K562 (cell line): Measurements from ENCODE around the gene OVOL2. TPM values are rescaled to one million over a fixed set of nuclear protein-coding genes. Genes with fewer than 3 reads are reported as not detected.
A peak's percentile ranks its signal among the peaks of the same experiment; 100 is the strongest.

Source experiments
- ATAC-seq: fragments of 200-7000 bp; cut with Tn5 transposase; 3 replicates; pipeline ENCODE4 v1.9.1; 2020; ENCODE audit warnings: moderate library complexity
- BruUV-seq: library from RNA; stranded (reverse); fragments of 400-500 nt; replicated peaks from 2 replicates; lab custom pipeline; 2021; lab: Mats Ljungman, UMichigan
- CTCF ChIA-PET: fragments of 300-600 bp; formaldehyde crosslinking; extraction: SDS; loops from one replicate; lab custom pipeline; 2021; ENCODE audit warnings: low intra/inter-chr PET ratio; lab: Yijun Ruan, JAX
- POLR2A ChIA-PET: fragments of 300-600, 350-650 bp; sonication (Branson Sonifier 250); formaldehyde crosslinking; extraction: SDS; loops from one replicate; lab custom pipeline; 2021; ENCODE audit warnings: antibody characterized with exemption, inconsistent platforms; lab: Yijun Ruan, JAX
- DNase-seq, 4 experiments: peaks; one replicate each; pipeline versions ENCODE4 v3.0.0 to v3.0.0-alpha.2; 2011 to 2018; ENCODE audit warnings: low spot score in 3 of 4, mixed read lengths in 3 of 4; ENCODE audit errors: extremely low read depth in 1 of 4
- FAIRE-seq: peaks from 2 replicates; lab custom pipeline; 2011; peaks lifted over from hg19 to GRCh38; lab: Jason Lieb, UNC
- H2AFZ ChIP-seq: 2 replicates; pipeline ENCODE4 v1.6.0; 2011; ENCODE audit warnings: low read depth, low read length, control low read depth, inconsistent platforms
- H3K27ac ChIP-seq: fragments of 200-600 bp; 3 replicates; pipeline ENCODE4 v1.8.0; 2011; ENCODE audit warnings: low read depth, mild to moderate bottlenecking, control low read depth, inconsistent platforms, low read length, moderate library complexity, mixed read lengths; ENCODE audit errors: extremely low read depth
- H3K27me3 ChIP-seq, 2 experiments: fragments of 300-600 bp in 1 of 2; 2 replicates in 1 of 2; 3 replicates in 1 of 2; pipeline versions ENCODE4 v1.6.0 to v1.8.0; 2011; ENCODE audit warnings: inconsistent platforms in 2 of 2, low read length in 2 of 2, mild to moderate bottlenecking in 1 of 2, mixed read lengths in 1 of 2, moderate library complexity in 1 of 2; ENCODE audit not compliant: control insufficient read depth in 2 of 2, insufficient read depth in 2 of 2
- H3K36me3 ChIP-seq: fragments of 300-600 bp; 3 replicates; pipeline ENCODE4 v1.8.0; 2011; ENCODE audit warnings: mild to moderate bottlenecking, low read length, inconsistent platforms; ENCODE audit not compliant: control insufficient read depth, insufficient read depth
- H3K4me1 ChIP-seq, 2 experiments: fragments of 200-600 bp in 1 of 2; replicated peaks in 1 of 2; 2 replicates in 1 of 2; 3 replicates in 1 of 2; pipeline versions ENCODE4 v1.5.1 to v1.8.0; 2011; ENCODE audit warnings: inconsistent platforms in 2 of 2, low read length in 2 of 2, mild to moderate bottlenecking in 1 of 2, mixed read lengths in 1 of 2, moderate library complexity in 1 of 2; ENCODE audit not compliant: control insufficient read depth in 2 of 2, insufficient read depth in 2 of 2
- H3K4me2 ChIP-seq: 2 replicates; pipeline ENCODE4 v1.6.1; 2011; ENCODE audit warnings: low read length, control low read depth, inconsistent platforms, mixed read lengths; ENCODE audit not compliant: insufficient read depth
- H3K4me3 ChIP-seq: fragments of 200-600 bp; sonication (generic), shearing (Covaris generic); 2 replicates; pipeline ENCODE4 v1.5.1; 2016; ENCODE audit warnings: control low read depth, inconsistent platforms
- H3K79me2 ChIP-seq: fragments of 200-600 bp; 3 replicates; pipeline ENCODE4 v1.8.0; 2011; ENCODE audit warnings: low read length, inconsistent platforms; ENCODE audit not compliant: control insufficient read depth, insufficient read depth
- H3K9ac ChIP-seq, 2 experiments: 2 replicates each; pipeline versions ENCODE4 v1.6.0 to v1.6.1; 2011; ENCODE audit warnings: low read depth in 2 of 2, low read length in 2 of 2, control low read depth in 1 of 2, inconsistent platforms in 1 of 2, mild to moderate bottlenecking in 1 of 2, mixed read lengths in 1 of 2; ENCODE audit not compliant: insufficient read depth in 1 of 2
- H3K9me1 ChIP-seq: one replicate; pipeline ENCODE4 v1.6.0; 2011; ENCODE audit warnings: inconsistent platforms, mild to moderate bottlenecking, low read length, moderate library complexity; ENCODE audit not compliant: control insufficient read depth, insufficient read depth
- H3K9me3 ChIP-seq: replicated peaks from 2 replicates; pipeline ENCODE4 v1.5.1; 2011; ENCODE audit warnings: low read depth, low read length, inconsistent platforms; ENCODE audit not compliant: control insufficient read depth, insufficient read depth
- H4K20me1 ChIP-seq: replicated peaks from 2 replicates; pipeline ENCODE4 v1.6.1; 2011; ENCODE audit warnings: low read length, inconsistent platforms, mixed read lengths; ENCODE audit not compliant: control insufficient read depth, insufficient read depth
- CEBPB ChIP-seq: fragments of 450-650 bp; IDR thresholded peaks from 2 replicates; pipeline ENCODE4 v1.6.1; 2016; ENCODE audit warnings: missing genetic modification characterization, missing compliant biosample characterization
- CEBPG ChIP-seq, 3 experiments: fragments of 200-800 bp in 1 of 3; sonication (Bioruptor generic) in 1 of 3; sonication (generic) in 1 of 3; formaldehyde crosslinking in 1 of 3; IDR thresholded peaks in 2 of 3; conservative IDR thresholded peaks in 1 of 3; 2 replicates each; pipeline versions ENCODE4 v1.6.1 to v1.8.0; 2016 to 2022; ENCODE audit warnings: missing compliant biosample characterization in 2 of 3, missing genetic modification characterization in 2 of 3, mild to moderate bottlenecking in 1 of 3, missing genetic modification reagents in 1 of 3
- FOXA1 ChIP-seq: fragments of 450-650 bp; IDR thresholded peaks from 2 replicates; pipeline ENCODE4 v1.6.1; 2016; ENCODE audit warnings: mild to moderate bottlenecking, borderline replicate concordance
- LEF1 ChIP-seq: fragments of 450-650 bp; IDR thresholded peaks from 2 replicates; pipeline ENCODE4 v1.6.1; 2016; ENCODE audit warnings: mild to moderate bottlenecking
- WGBS: fragments of 100-300 bp; shearing (Covaris generic); methylation state at CpG from one replicate; pipeline ENCODE4 v1.1.6; 2016; ENCODE audit warnings: low coverage, mixed read lengths; ENCODE audit not compliant: insufficient coverage; ENCODE audit errors: missing lambda C conversion rate; 5-methylcytosine and 5-hydroxymethylcytosine counted together
- in situ Hi-C: fragments of 300-500 bp; cut with MboI; formaldehyde crosslinking; loops from 4 replicates; pipeline ENCODE4 v1.15.0; 2018; ENCODE audit warnings: inconsistent platforms, mixed read lengths
- intact Hi-C: fragments of 100-400 bp; cut with micrococcal nuclease; formaldehyde crosslinking; loops from 2 replicates; pipeline ENCODE4 v1.14.2; 2022
- polyA plus RNA-seq, 8 experiments: library from polyadenylated mRNA; depleted of rRNA in 4 of 8; stranded (reverse) in 5 of 8; unstranded in 3 of 8; fragments of >200 nt; fragmentation: Nextera tagmentation in 2 of 8; fragmentation: Illumina TruSeq in 1 of 8; extraction: Ambion mirVana in 2 of 8; extraction: Trizol in 1 of 8; gene quantifications; 2 replicates each; pipeline versions ENCODE4 v1.2.1 to v1.2.3, GENCODE V29; 2011 to 2014; ENCODE audit warnings: inconsistent platforms in 1 of 8, missing spikeins in 1 of 8
- total RNA-seq, 7 experiments: library from RNA; depleted of rRNA in 6 of 7; stranded (reverse); fragments of >200 nt in 6 of 7; fragmentation: Illumina TruSeq in 2 of 7; extraction: Trizol in 2 of 7; gene quantifications; 2 replicates each; pipeline versions ENCODE4 v1.2.1 to v1.2.3, GENCODE V29; 2011 to 2021; ENCODE audit warnings: low replicate concordance in 1 of 7
- TF ChIP-seq, protein P1 (sequence below): fragments of 200-800 bp; sonication (Bioruptor generic); IDR thresholded peaks from 2 replicates; pipeline ENCODE4 v1.6.1; 2017; ENCODE audit warnings: missing genetic modification characterization, missing compliant biosample characterization
- TF ChIP-seq, protein P2 (sequence below): fragments of 250-450 bp; sonication (Bioruptor Pico); IDR thresholded peaks from 2 replicates; pipeline ENCODE4 v1.6.1; 2021; ENCODE audit warnings: mild to moderate bottlenecking

The OVOL2 gene
- total and polyA plus RNA-seq, 9 of the 15 experiments (the other 6 are each of a cell fraction or from before 2014, with no cell fraction given) = not detected

DNA sequence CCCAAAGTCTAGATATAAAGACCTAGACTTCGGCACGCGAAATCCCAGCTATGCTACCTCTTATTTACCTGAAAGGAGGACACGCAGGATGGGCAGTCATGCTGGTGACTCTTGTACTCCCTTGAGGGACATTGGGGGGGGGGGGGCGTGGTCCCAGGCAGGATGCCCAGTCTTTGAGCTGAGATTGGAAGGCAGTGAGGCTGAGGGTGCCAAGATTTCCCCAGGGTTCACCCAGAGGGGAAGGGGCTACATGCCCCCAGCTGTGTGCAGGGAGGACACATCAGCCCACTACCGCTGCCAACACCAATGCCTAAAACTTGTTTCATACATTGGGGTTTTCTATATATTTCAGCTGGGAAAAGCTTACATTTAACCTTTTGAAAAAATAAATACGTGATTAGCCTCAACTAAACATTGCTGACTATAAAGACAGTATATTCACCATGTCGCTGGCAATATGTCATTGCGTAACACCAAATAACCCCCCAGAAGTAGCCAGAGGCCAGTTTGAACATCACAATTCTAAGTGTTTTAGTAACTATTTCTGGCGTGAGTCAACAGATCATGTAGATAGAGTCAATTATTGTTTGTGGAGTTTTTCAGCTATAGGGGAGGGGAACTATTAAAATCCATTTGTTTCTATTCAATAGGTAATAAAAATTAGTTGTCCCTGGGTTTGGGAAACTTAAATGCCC is 67.3 kb downstream of the OVOL2 start:
- intact Hi-C loops = loop anchor here (10.0 kb wide), 4 partner anchors 96 to 486 kb away; partner anchors contain the start of genes BFSP1 and RRBP1
- TF ChIP-seq CEBPG (CRISPR knock-in tag; IDR thresholded peaks at IDR 0.05) (no peak), CEBPG (tag; conservative IDR thresholded peaks at IDR 0.05 in 1 of 2, IDR thresholded peaks at IDR 0.05 in 1 of 2) (peak; percentile 38 to 68), LEF1 (no peak), CEBPB (tag) (peak; percentile 83), FOXA1 (no peak)
- TF ChIP-seq, protein P1, sequence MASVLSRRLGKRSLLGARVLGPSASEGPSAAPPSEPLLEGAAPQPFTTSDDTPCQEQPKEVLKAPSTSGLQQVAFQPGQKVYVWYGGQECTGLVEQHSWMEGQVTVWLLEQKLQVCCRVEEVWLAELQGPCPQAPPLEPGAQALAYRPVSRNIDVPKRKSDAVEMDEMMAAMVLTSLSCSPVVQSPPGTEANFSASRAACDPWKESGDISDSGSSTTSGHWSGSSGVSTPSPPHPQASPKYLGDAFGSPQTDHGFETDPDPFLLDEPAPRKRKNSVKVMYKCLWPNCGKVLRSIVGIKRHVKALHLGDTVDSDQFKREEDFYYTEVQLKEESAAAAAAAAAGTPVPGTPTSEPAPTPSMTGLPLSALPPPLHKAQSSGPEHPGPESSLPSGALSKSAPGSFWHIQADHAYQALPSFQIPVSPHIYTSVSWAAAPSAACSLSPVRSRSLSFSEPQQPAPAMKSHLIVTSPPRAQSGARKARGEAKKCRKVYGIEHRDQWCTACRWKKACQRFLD (CRISPR knock-in tag) = no peak
- TF ChIP-seq, protein P2, sequence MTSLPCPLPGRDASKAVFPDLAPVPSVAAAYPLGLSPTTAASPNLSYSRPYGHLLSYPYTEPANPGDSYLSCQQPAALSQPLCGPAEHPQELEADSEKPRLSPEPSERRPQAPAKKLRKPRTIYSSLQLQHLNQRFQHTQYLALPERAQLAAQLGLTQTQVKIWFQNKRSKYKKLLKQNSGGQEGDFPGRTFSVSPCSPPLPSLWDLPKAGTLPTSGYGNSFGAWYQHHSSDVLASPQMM (CRISPR knock-in tag) = no peak
- no peak for FAIRE-seq
- BruUV-seq = TSS peak; percentile 48
- Histone ChIP-seq H3K9me1 (no peaks in the 10 kb centered on the region), H3K4me3 (no peak overlapping the region), H3K36me3 (peaks cover 37% of the 10 kb centered on the region; the same call in 2 of the 3 replicates), H3K9me3 (no peaks in the 10 kb centered on the region), H3K4me1 (no peaks in the 10 kb centered on the region; a peak in 1 of 5 replicates), H4K20me1 (no peaks in the 10 kb centered on the region), H3K27ac (no peak overlapping the region), H3K9ac (no peak overlapping the region), H3K27me3 (no peaks in the 10 kb centered on the region), H2AFZ (no peak overlapping the region), H3K79me2 (peaks cover 4% of the 10 kb centered on the region; the same call in 2 of the 3 replicates), H3K4me2 (no peak overlapping the region)
- in situ Hi-C loops = no loop called here
- no peak for DNase-seq
- no peak for ATAC-seq
- ChIA-PET CTCF (no interaction called here), POLR2A (interaction anchor here (0.6 to 1.9 kb wide), 2 partner anchors 13 to 437 kb away, joined by 3 to 5 read pairs; no protein-coding TSS in a partner anchor)
- WGBS = 90% methylated on average over 8 of the region's 10 CpGs
